ENCODE data around the gene CYP3A7.

DNA sequence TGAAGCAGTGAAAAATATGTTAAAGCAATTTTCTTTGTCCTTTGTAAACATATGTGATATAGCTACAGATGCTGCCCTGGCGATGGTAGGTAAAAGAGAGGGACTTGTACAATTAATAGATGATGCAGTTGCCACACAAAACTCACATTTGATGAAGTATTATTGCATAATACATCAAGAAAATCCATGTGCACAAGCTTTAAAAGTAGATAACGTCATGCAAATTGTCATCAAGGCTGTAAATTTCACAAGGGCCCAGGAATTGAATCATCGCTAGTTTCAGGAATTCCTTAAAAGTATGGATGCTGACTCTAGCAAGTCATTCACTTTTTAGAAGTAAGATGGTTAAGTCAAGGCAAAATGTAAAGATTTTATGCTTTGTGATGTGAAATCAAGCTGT, 65.2 kb downstream of the CYP3A7 start:
- TF ChIP-seq, protein P1, sequence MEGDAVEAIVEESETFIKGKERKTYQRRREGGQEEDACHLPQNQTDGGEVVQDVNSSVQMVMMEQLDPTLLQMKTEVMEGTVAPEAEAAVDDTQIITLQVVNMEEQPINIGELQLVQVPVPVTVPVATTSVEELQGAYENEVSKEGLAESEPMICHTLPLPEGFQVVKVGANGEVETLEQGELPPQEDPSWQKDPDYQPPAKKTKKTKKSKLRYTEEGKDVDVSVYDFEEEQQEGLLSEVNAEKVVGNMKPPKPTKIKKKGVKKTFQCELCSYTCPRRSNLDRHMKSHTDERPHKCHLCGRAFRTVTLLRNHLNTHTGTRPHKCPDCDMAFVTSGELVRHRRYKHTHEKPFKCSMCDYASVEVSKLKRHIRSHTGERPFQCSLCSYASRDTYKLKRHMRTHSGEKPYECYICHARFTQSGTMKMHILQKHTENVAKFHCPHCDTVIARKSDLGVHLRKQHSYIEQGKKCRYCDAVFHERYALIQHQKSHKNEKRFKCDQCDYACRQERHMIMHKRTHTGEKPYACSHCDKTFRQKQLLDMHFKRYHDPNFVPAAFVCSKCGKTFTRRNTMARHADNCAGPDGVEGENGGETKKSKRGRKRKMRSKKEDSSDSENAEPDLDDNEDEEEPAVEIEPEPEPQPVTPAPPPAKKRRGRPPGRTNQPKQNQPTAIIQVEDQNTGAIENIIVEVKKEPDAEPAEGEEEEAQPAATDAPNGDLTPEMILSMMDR (IDR thresholded peaks at IDR 0.05) = no peak
- TF ChIP-seq POLR2A (IDR thresholded peaks at IDR 0.05) = no peak
